Activated T-cell treated with anti-CD3 and anti-CD28 coated beads, Interleukin-2, amount 50 U/mL, for 4 hours (primary cell): ENCODE data around the gene RABL6. TPM values are rescaled to one million over a fixed set of nuclear protein-coding genes. Genes with fewer than 3 reads are reported as not detected.
A peak's percentile ranks its signal among the peaks of the same experiment; 100 is the strongest.
"Not testable (repeated sequence)": the region's sequence is repeated elsewhere in the genome, so short reads cannot be mapped to it uniquely, and the experiment has no call there.

Experiments
- ATAC-seq, 2 donors: fragments of 200-7000 bp; cut with Tn5 transposase; one replicate each; pipeline ENCODE4 v1.10.0; 2021
- DNase-seq: peaks from one replicate; pipeline ENCODE4 v3.0.0-alpha.2; 2020
- H3K27me3 Mint-ChIP-seq: one replicate; pipeline ENCODE4 v1.8.0; 2021; ENCODE audit warnings: low read depth, mixed read lengths
- H3K36me3 Mint-ChIP-seq: one replicate; pipeline ENCODE4 v1.8.0; 2022; ENCODE audit warnings: mixed read lengths; ENCODE audit not compliant: insufficient read depth
- H3K4me1 Mint-ChIP-seq: one replicate; pipeline ENCODE4 v1.8.0; 2021; ENCODE audit warnings: low read depth, mixed read lengths
- H3K4me3 Mint-ChIP-seq: one replicate; pipeline ENCODE4 v1.8.0; 2021; ENCODE audit warnings: mild to moderate bottlenecking, moderate library complexity, mixed read lengths
- H3K9me3 Mint-ChIP-seq: one replicate; pipeline ENCODE4 v1.8.0; 2021; ENCODE audit warnings: mixed read lengths
- total RNA-seq, 3 donors: library from RNA; stranded (reverse); gene quantifications; one replicate each; pipeline ENCODE4 v1.2.1, GENCODE V29; 2021

Gene RABL6
- total RNA-seq, 3 donors from 2014 or later: 90.6 to 103 (median 100) TPM

GRCh38 chr9:136882109-136882946 is 74.6 kb downstream of the RABL6 start:
- Mint-ChIP-seq H3K4me1 (peaks cover 44% of the 10 kb centered on the region), H3K27me3 (no peaks in the 10 kb centered on the region), H3K36me3 (no peaks in the 10 kb centered on the region), H3K4me3 (peak overlapping the region; percentile 74), H3K9me3 (no peaks in the 10 kb centered on the region)
- DNase-seq: peak; percentile 93
- ATAC-seq: peak; percentile 56 to 58

- Mint-ChIP-seq H3K4me3 (peak overlapping the region; percentile 74), H3K4me1 (peaks cover 47% of the 10 kb centered on the region)
- not testable (repeated sequence) for H3K36me3 Mint-ChIP-seq, H3K9me3 Mint-ChIP-seq, H3K27me3 Mint-ChIP-seq, DNase-seq, ATAC-seq
Measured at GRCh38 chr9:136882947-136883283, 75.2 kb downstream of the RABL6 start.

- ATAC-seq, H3K27me3 Mint-ChIP-seq, DNase-seq, H3K36me3 Mint-ChIP-seq, H3K9me3 Mint-ChIP-seq: not testable (repeated sequence)
- Mint-ChIP-seq H3K4me3 (peak overlapping the region; percentile 74), H3K4me1 (peaks cover 53% of the 10 kb centered on the region)
Measured at GRCh38 chr9:136883670-136884069, 75.9 kb downstream of the RABL6 start.

- Mint-ChIP-seq H3K27me3 (no peaks in the 10 kb centered on the region), H3K4me3 (peak within 1 kb of the TSS; percentile 96), H3K4me1 (peaks cover 50% of the 10 kb centered on the region), H3K36me3 (no peaks in the 10 kb centered on the region), H3K9me3 (no peaks in the 10 kb centered on the region)
- DNase-seq: peak; percentile 96
- peak; percentile 88 to 91 for ATAC-seq
Measured at GRCh38 chr9:136885950-136886578, 78.3 kb downstream of the RABL6 start, which contains the start of gene TRAF2. Gene TRAF2, plus strand, starts transcription at chr9:136886516. Its CDS starts 12,225 bp downstream, at chr9:136898741.

GRCh38 chr9:136886610-136887597 is 79.2 kb downstream of the RABL6 start:
- Mint-ChIP-seq H3K4me1 (peaks cover 41% of the 10 kb centered on the region), H3K27me3 (no peaks in the 10 kb centered on the region), H3K4me3 (peak overlapping the region; percentile 96), H3K36me3 (no peaks in the 10 kb centered on the region), H3K9me3 (no peaks in the 10 kb centered on the region)
- DNase-seq (no peak), ATAC-seq (peak; percentile 16 to 26)

GRCh38 chr9:136888454-136888853 is 80.7 kb downstream of the RABL6 start:
- Mint-ChIP-seq H3K9me3 (no peaks in the 10 kb centered on the region), H3K4me3 (peak overlapping the region; percentile 38), H3K36me3 (no peaks in the 10 kb centered on the region), H3K4me1 (peaks cover 28% of the 10 kb centered on the region), H3K27me3 (no peaks in the 10 kb centered on the region)
- ATAC-seq (no peak), DNase-seq (no peak)

- peaks cover 6% of the 10 kb centered on the region for H3K36me3 Mint-ChIP-seq
- no peak for DNase-seq
- no peak overlapping the region for H3K4me3 Mint-ChIP-seq
- peaks cover 29% of the 10 kb centered on the region for H3K4me1 Mint-ChIP-seq
- H3K27me3 Mint-ChIP-seq: no peaks in the 10 kb centered on the region
- ATAC-seq: no peak
- no peaks in the 10 kb centered on the region for H3K9me3 Mint-ChIP-seq
Measured at GRCh38 chr9:136889858-136890257, 82.1 kb downstream of the RABL6 start.

- Mint-ChIP-seq H3K9me3 (no peaks in the 10 kb centered on the region), H3K27me3 (no peaks in the 10 kb centered on the region), H3K4me1 (peaks cover 24% of the 10 kb centered on the region), H3K36me3 (peaks cover 6% of the 10 kb centered on the region), H3K4me3 (no peak overlapping the region)
- DNase-seq (no peak), ATAC-seq (no peak)
Measured at GRCh38 chr9:136890661-136891060, 82.9 kb downstream of the RABL6 start.

Other genes with a start within 250 kb of the RABL6 start
- gene EGFL7, start 145.0 kb upstream of the RABL6 start, total RNA-seq: 1 to 10 TPM; 2.3 to 4.3 (median 3.2) TPM
- gene AGPAT2, start 120.5 kb upstream of the RABL6 start, total RNA-seq: 10 to 100 TPM; 11.4 to 14.3 (median 11.7) TPM
- gene DIPK1B, start 95.4 kb upstream of the RABL6 start, total RNA-seq: under 1 TPM in 2 of 3 donors, not detected in 1; 0.16 to 0.18 TPM
- 1 to 10 TPM in 2 of 3 donors, under 1 TPM in 1; 0.82 to 2.4 (median 2.1) TPM for gene LCN10, start 65.0 kb upstream of the RABL6 start, total RNA-seq
- gene LCN6, start 59.4 kb upstream of the RABL6 start, total RNA-seq: not detected
- gene LCN8, start 49.7 kb upstream of the RABL6 start, total RNA-seq: not detected
- not detected for gene LCN15, start 43.4 kb upstream of the RABL6 start, total RNA-seq
- gene TMEM141, start 16.6 kb upstream of the RABL6 start, total RNA-seq: 10 to 100 TPM; 49.5 to 53.0 (median 51.9) TPM
- under 1 TPM in 1 of 3 donors, not detected in 2; 0.49 TPM for gene CCDC183, start 11.6 kb upstream of the RABL6 start, total RNA-seq
- 1 to 10 TPM; 1.5 to 2.2 (median 1.7) TPM for gene AJM1, start 34.5 kb downstream of the RABL6 start, total RNA-seq
- 100 to 1,000 TPM; 112 to 120 (median 119) TPM for gene PHPT1, start 41.5 kb downstream of the RABL6 start, total RNA-seq
- gene MAMDC4, start 44.4 kb downstream of the RABL6 start, total RNA-seq: 10 to 100 TPM; 10.7 to 13.9 (median 11.0) TPM
- 100 to 1,000 TPM; 330 to 366 (median 351) TPM for gene EDF1, start 58.4 kb downstream of the RABL6 start, total RNA-seq
- 10 to 100 TPM; 64.3 to 73.4 (median 68.8) TPM for gene TRAF2, start 78.6 kb downstream of the RABL6 start, total RNA-seq
- gene FBXW5, start 136.8 kb downstream of the RABL6 start, total RNA-seq: 100 to 1,000 TPM in 1 of 3 donors, 10 to 100 TPM in 2; 84.0 to 112 (median 95.3) TPM
- 1 to 10 TPM in 2 of 3 donors, under 1 TPM in 1; 0.94 to 1.4 (median 1.2) TPM for gene C8G, start 137.3 kb downstream of the RABL6 start, total RNA-seq
- 1 to 10 TPM in 1 of 3 donors, under 1 TPM in 2; 0.49 to 1.2 (median 0.58) TPM for gene LCN12, start 144.3 kb downstream of the RABL6 start, total RNA-seq
- gene PTGDS, start 169.6 kb downstream of the RABL6 start, total RNA-seq: under 1 TPM in 2 of 3 donors, not detected in 1; 0.30 to 0.51 TPM
- not detected for gene LCNL1, start 175.0 kb downstream of the RABL6 start, total RNA-seq
- gene PAXX, start 184.5 kb downstream of the RABL6 start, total RNA-seq: 100 to 1,000 TPM; 106 to 126 (median 123) TPM
- gene CLIC3, start 188.6 kb downstream of the RABL6 start, total RNA-seq: under 1 TPM in 2 of 3 donors, not detected in 1; 0.18 to 0.54 TPM
- gene ABCA2, start 220.3 kb downstream of the RABL6 start, total RNA-seq: 10 to 100 TPM in 2 of 3 donors, 1 to 10 TPM in 1; 9.1 to 15.3 (median 14.3) TPM
- 1 to 10 TPM in 1 of 3 donors, under 1 TPM in 2; 0.74 to 2.4 (median 0.81) TPM for gene FUT7, start 224.1 kb downstream of the RABL6 start, total RNA-seq
- 10 to 100 TPM; 15.1 to 33.0 (median 23.2) TPM for gene NPDC1, start 238.2 kb downstream of the RABL6 start, total RNA-seq
- gene ENTPD2, start 246.1 kb downstream of the RABL6 start, total RNA-seq: under 1 TPM in 1 of 3 donors, not detected in 2; 0.34 TPM